Activated CD4-positive, alpha-beta T cell treated with anti-CD3 and anti-CD28 coated beads for 1 hour (primary cell): ENCODE data around the gene CNPY4.

Experiments used
- DNase-seq: peaks from one replicate; pipeline ENCODE4 v3.0.0-alpha.2; 2020

The CNPY4 gene

DNA sequence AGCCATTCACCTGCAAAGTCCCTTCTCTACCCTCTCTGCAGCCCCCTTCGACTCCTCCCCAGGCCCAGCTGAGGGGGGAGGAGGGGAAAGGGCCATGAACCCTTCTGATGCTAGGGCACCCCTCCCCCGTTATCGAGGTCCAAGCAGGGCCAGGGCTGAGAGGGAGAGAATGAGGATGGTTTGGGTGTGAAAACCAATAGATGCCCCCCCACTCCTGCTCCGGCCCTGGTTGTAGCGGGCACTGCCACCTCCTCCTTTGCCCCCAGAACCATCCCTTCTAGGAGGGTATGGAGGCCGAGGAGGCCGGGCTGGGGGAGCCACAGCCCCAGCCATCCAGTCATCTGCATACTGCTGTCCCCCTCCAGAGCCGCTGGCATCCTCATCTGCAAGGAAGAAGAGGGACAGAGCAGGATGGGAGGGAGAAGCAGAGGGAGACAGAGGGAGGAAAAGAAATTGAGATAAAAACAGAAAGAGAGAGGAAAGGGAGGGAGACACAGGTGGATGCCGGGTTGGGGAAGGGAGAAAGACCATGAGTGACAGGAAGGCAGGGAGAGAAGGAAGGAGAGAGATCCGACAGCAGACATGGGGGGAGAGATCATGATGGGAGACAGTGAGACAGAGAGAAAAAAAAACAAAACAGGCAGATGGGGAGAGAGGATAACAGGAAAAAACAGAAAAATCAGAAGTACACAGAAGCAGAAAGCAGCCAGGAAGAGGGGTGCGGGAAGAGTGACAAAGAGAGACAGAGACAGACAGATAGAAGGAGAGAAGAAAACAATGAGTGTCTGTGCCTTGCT is 50.9 kb downstream of the CNPY4 start:
- no peak for DNase-seq

DNA sequence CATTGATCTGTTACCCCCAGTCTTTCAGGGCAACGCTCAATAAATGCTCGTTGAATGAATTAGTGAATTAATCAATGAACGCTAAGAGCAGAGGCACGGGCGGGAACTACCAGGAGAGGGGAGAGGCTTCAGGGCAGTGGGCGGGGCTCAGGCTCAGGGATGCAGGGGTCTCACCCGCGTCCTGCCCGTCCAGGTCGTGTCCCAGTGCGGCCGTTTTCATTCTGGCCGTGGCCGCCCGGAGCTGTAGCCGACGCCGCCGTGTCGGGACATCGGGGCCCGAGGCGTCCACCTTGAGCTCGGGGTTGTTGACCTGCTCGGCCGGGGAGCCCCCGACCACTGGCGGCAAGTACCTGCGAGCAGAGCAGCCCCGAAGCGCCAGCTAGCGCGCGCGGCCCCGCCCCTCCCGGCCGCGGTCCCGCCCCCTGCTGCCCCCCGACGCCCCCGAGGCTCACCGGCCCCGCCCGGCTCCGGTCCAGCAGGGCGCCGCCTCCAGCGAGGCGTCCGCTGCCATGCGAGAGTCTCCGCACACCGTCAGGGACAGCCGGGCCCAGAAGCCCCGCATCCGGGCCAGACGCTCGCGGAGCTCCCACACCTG is 51.8 kb downstream of the CNPY4 start:
- DNase-seq = no peak

DNA sequence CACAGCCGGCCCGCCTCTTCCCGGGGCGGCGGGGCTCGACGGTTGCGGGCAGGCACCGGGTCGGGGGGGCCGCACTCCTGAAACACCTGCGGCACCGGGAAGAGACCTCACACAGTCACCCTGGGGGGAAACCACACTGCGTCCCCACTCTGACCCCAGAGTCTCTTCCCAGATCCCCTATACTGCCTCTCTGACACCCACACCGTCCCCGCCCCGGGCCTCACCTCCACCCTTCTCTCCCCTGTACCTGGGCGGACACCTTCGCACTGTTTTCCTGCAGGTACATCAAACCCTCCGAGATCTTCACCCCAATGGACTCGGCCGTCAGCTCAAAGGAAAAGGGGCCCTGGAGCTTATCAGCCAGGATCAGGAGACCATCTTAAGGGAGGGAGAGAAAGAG is 52.4 kb downstream of the CNPY4 start:
- DNase-seq = no peak

DNA sequence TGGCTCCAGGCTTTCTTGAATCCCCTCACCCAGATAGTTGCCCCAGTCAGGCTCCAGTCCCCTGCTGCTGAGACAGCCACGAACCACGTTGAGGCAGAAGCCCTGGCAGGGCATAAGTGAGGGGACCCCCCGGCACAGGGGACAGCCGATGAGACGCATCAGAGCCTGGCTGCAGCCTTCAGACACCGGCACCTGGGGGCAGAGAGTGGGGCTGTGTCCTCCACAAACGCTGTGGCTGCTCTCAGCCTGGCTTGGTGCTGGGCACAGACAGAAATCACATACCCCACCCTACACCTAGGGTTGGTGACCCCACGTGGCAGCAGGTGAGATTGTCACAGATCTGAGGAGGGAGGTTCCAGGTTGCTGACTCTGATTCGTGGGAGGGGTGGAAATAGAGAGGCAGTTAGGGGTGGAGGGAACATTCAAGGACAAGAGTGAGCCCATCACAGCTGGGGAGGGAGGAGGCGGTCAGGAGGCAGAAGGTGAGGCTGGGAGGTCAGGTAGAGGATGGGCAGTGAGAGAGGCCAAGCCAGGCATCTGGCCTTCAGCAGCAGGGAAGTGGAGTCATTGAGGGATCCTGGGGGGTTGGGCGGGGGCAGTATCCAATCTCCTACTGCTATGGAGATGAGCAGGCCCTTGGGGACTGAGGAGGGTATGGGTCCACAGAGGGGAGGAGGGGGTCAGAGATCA is 54.5 kb downstream of the CNPY4 start:
- no peak for DNase-seq

DNA sequence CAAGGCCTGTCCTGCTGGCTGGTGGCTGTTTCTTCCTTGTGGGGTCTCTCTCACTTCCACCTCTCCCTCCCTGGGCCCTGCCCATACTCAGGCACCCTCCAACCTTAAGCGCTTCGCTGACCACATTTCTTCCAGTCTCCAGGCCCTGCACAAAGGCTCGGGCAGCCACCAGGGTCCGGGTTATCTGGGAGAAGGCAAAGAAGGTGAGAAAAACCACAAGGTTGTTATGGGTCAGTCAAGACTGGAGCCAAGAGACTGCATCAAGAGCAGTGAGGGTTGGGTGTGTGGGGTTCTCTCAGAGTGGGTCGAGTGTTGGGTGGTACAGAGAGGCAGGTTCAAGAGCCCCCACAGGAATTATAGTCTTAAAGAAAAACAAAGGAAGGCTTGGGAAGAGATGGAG is 55.1 kb downstream of the CNPY4 start:
- no peak for DNase-seq
